GM19438 (cell line): ENCODE data around the gene SAMD13.

Source experiments
- ATAC-seq: cut with Tn5 transposase; IDR thresholded peaks from one replicate; pipeline ENCODE4 v1.9.1; 2021; ENCODE audit warnings: low read depth; ENCODE audit not compliant: unreplicated experiment

SAMD13 gene

DNA sequence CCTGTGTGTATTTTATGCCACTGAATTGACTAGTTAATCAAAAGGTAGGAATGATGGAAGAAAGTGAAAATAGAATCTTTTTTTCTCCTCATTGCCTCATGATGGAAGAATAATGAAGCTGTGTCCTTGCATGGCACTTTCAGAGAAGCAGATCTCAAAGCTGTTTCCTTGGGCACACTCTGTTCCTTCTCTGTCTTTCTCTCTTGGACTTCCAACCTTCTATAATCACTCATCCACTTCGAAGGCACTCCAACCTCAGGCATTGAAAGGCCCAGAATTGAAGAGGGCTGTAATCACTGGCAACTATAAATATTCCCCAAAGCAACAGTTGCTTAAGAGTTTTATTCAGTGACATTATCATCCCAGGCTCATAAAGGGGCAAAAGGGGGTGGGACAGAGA lies 65.7 kb downstream of the SAMD13 start:
- ATAC-seq = no peak

DNA sequence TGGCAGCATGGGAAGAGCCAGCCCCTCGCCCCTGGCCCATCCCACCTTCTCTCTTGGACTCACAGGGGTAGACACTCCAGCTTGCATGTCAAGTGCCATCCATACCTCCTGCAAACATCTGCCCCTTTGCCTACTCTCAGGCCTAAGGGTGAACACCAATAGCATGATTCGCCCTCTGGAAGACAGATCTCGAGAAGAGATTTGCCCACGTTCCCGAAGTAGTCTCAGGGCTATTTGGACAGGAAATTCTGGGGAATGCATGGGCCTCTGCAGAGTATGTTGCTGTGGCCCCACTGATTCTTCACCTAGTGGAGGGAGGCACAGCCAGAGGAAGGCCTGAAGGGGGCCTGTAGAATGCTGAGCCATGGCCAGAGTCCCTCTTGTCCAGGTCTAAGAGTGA lies 66.9 kb downstream of the SAMD13 start:
- no peak for ATAC-seq

DNA sequence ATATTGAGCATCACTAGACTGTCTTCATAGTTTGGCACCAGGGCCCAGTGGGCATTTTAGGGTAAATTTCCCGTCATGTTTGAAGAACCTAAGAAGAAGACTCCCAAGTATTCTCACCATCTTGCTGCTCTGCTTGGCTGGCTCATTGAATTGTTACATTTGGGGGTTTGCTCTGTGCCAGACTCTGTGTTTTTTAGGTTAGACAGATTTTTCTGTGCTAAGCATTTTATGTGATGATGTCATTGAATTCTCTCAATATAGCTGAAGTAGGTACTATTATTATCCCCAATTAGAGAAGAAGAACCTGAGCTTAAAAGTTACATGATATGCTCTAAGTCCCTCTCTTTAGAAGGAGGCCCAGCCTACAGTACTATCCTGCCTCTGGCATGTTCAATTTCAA lies 68.8 kb downstream of the SAMD13 start:
- ATAC-seq = no peak

DNA sequence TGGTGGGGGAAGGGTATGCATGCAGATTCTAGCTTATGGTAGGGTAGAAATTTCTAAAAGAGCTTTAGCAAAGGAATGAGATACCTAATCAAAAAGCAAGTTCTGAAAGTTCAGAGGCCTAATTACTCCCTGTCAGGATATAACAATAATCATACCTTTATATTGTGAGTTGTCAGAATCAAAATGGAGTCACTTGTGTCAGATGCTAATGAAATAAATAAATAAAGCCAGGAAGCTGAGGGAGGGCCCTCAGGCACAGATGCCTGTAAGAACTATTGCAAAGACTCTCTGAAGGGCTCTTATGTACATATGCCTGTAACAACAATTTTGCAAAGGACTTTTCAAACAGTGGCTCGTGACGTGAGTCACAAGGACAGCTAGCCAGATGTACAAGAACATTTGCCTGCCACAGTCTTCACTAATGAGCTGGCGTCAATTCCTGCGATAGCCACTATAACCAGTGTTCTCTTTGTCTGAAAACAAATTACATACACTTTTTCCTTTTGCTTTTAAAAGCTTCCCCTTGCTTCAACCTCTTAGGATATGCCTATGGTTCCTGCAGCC lies 69.4 kb downstream of the SAMD13 start:
- ATAC-seq = no peak

DNA sequence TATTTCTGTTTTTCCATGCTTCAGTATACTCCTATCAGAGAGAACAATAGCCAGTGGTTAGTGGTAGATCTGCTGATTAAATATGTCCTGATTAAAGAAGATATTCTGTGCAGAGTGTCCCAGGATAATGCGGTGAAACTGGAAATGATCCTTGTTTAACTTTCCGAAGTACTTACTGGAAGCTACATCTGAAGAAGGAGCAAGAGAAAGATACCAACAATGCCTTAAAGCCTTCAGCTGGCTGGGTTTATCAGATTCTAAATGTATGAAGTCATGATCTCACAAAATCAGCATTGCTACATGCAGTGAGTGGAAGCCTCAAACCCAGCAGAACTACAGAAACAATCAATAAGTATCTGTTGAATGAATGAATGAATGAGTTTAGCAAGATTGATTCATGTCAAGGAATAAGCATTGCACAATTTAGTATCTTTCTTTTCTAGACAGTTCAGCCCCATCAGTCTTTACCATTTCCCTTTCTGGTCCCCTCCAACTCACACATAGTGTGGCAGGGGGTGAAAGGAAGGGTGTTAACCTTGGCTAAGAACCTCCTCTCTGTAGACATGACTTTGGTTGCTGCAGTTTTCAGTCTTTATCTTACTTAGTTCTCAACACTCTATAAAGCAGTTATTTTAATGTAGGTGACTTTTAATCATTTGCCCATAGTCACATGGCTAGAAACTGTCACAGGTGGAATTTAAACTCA lies 72.1 kb downstream of the SAMD13 start:
- no peak for ATAC-seq

DNA sequence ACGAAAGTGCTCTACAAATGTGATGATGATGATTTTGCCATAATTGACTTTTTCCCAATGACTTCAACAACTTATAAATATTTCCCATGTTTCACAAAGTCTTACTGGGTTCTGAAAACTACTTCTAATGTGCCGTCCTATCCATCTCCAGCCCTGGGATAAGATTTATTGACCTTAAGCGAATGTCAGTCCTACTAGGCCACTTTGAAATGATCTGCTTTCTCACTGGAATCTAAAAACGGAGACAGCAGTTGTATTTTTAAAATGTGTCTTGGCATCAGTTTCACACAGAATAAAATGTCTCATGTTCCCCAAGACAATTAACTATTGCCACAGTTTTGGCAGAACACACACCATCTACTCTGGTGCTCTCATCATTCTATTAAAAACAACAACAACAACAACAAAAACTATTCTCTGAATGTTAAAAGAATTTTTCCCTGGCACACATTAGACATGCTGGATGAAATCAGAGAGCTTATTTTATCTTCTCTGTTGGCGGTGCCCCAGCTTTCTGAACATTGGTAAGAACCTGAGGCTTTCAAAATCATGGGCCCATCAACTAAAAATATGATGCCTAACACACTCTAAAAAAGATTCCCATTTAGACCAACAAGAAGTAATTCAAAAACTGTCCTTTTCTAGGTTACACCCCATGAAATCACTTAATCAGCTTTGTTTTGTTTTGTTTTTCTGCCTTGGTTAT lies 73.6 kb downstream of the SAMD13 start:
- ATAC-seq = no peak

DNA sequence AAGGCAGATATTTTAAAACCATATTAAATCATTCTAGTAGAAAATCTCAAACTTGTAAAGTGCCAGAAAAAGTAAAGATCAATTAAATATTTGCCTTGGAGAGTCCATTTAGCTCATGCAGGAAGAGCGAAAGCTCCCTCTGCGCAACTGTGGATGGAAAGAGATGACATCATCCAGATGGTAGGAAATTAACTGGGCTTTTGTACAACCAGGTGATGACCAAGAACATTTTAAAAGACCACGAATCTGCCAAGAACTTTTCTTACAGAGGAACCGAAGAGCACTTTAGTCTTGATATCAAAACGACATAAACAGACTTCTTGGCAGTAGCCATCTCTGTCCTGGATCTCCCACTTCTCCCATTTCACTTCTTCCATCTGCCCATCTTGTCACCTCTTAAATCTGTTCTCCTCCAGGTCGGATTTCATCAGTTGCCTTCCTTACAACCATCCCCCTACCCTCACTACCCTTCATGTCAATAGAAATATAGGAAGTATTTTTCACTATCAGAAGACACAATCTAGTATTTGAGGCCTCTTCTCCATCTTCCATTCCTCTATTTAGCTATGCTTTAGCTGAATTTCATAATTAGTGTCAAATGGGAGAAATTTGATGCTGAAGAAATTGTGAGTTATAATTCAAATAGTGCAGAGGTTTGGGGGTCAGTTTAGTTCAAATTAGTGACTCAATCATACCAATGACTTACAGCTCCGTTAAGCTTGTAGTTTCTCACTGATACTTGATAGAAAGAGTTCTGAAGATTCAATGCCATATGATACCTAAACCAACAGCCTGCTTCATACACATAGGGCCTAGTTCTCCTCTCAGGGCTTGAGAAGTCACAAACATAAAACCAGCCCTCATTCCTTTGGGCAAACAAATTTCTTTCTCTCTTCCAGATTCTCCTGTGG lies 74.7 kb downstream of the SAMD13 start:
- ATAC-seq = no peak

DNA sequence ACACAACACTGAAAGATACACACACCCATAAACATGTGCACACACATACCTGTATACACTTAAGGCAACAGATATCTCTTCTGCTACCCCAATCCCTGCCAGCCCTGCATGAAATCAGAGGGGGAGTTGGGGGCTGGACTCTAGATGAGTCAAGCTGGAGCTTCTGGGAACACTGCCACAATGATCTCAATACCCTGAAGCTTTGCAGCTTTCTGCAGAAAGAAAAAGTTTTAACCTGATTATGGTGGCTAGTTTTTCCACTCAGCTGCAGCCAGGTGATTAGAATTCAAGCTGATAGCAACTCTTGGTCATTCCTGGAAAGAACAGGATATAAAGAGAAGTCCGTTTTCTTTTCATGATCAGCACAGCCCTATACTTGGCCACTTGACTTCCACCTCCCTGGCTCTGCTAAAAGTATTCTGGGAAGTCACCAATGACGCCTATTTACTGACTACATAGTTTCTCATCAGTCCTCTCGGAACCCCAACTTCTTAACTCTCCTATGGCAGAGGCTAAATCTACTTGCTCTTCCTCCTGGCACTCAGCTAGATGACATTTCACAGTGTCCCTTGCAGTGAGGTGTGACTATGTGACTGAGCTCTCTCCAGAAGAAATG lies 76.1 kb downstream of the SAMD13 start:
- no peak for ATAC-seq

DNA sequence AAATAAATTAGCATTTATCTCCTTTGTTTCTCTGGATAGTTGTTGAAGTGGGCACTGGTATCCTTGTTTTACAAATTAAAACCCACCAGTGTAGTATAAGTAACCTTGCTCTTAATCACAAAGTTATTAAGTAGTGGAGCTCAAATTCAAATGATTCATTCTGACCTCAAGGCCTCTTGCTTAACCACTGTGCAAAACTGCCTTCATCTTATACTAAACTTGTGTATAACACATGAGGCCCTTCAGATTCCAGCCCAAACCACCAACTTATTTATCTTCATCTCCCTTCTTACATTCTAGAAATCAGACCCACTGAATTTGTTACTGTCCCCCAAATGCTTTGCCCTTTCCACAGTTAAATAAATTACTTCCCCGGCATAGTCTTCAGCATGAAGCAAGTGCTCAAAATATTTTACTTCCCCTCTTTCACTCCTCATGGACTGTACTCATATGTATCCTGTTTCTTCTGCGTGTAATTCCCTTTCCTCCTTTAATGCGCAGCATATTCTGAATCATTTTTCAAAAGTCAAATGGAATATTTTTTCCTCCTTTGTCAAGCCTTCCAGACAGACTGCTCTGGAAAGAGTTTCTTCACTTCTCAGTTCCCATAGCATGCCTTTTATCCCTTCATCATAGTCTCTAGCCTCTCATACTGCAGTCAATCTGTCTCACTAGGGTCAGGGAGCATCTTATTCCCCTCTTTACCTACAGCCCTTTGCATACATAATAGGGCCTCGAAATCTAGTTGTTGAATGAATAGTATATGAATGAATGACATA lies 77.8 kb downstream of the SAMD13 start:
- no peak for ATAC-seq

DNA sequence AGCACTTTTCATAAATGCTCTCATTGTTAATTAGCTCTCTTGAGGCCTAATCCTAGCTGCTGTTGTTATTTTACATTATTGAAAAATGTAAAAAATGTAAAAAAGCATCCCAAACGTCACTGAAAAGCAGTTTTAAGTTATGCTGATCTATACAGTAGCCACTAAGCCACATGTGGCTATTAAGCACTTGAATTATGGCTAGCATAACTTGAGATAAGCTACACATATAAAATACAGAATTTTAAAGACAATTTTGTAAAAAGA lies 78.3 kb downstream of the SAMD13 start:
- ATAC-seq = no peak

DNA sequence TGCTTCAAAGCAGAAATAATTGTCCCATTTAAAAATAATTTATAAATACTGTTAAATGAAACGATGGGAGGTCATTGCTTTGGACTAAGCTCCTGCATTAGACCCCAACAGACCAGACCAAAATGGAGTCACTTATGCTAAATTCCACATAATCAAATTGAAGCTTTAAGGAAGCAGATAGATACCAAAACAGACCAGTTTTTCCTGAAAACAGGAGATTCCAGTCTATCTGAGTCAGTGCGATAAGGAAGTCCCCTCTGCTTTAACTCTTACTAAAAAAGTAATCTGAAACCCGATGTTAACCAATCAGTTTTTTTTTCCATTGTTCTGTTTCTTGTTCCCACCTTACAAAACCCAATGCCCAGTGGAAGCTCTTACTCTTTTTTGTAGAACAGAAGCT lies 80.6 kb downstream of the SAMD13 start:
- no peak for ATAC-seq

DNA sequence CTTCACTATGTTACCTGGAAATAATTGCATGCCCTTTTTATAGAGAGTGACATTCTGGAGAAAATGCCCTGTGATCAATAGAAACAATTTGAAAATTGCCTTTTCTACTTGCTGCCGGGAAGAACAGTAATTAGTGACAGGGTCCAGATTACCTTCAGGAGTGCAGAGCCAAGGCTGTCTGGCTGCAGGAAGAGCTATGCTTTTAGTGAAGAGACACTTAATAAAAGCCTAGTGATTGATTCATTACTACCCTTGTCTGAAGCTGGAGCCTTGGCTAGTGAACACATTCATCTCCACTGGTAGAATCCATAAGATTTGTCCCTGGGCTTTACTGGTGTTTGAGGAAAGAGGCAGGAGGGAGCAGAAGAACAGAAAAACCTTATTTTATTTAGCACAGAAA lies 83.8 kb downstream of the SAMD13 start:
- no peak for ATAC-seq

DNA sequence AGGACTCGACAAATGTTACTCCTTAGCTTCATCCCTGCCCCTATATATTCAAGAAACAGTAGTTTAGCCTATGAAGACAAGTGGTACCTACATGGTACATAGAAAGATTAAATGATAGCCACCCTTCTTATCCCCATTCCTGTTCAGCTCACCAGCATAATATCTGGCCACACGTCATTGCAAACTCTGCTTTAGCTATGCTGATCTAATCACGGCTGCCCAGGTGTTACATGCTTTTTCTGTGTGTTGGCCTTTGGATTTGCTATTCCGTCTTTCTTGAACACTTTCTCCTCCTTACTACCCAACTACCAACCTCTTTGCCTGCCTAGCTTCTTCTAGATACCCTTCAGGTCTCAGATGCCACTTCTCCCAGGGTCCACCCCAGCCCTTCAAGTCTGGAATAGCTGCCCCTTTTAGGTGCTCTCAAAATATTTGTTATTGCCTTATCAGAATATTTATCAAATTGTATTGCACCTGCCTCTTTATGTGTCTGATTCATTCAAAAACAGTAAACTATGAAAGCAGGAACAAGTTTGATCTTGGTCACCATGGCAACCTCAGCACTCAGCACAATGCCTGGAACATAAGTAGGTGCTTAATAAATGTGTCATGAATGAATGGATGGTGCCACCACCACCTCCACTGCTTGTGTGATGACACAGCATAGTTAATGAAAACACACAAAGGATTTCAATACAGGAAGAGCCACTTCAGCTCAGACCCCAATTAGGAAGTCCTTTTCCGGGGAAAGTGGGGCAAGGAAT lies 85.4 kb downstream of the SAMD13 start:
- ATAC-seq = no peak

DNA sequence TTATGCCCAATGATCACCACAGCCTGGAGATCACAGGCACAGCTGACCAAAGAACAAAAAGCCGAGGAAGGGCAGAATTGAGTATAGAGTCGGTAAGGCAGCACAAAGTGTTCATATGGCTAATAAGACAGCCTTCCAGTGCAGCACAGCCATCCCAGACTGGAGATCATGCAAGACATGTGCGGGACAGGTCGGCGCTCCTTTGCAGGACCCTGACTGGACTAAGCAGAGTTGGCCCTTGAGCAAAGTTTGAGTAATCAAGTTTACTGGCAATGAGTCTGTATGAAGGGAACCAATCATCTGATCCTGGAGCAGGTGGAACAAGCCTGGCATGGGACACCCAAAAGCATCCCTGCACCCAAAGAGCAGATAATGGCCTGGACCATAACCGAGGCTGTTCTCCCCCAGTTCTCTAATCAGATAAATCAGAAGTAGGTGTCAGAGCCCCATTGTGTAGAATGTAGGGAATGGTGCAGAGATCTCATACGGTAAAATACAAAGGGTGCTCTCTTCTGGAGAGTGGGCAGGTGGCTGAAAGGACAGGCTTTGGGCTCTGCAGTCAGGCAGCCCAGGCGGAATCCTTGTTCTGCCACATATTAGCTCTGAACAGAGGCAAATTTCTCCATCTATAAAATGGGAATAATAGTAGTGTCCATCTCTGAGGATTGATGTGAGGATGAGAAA lies 86.1 kb downstream of the SAMD13 start:
- ATAC-seq = no peak

DNA sequence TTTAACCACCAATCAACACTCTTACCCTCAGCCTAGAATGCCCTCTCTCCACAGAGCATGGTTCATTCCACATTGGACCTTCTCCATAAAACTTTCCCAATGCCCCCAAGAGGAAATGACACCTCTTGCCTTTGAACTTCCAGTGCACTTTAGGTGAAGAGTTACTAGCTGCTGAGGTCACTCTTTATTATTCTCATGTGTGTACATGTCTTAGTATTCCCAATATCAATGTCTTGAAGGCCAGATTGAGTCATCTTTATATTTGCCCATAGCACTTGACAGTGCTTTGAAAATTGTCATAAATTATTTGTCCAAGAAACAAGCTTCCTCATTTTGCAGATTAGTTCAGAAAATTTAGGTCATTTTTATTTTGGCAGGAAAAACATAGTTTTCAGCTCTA lies 88.7 kb downstream of the SAMD13 start:
- no peak for ATAC-seq

DNA sequence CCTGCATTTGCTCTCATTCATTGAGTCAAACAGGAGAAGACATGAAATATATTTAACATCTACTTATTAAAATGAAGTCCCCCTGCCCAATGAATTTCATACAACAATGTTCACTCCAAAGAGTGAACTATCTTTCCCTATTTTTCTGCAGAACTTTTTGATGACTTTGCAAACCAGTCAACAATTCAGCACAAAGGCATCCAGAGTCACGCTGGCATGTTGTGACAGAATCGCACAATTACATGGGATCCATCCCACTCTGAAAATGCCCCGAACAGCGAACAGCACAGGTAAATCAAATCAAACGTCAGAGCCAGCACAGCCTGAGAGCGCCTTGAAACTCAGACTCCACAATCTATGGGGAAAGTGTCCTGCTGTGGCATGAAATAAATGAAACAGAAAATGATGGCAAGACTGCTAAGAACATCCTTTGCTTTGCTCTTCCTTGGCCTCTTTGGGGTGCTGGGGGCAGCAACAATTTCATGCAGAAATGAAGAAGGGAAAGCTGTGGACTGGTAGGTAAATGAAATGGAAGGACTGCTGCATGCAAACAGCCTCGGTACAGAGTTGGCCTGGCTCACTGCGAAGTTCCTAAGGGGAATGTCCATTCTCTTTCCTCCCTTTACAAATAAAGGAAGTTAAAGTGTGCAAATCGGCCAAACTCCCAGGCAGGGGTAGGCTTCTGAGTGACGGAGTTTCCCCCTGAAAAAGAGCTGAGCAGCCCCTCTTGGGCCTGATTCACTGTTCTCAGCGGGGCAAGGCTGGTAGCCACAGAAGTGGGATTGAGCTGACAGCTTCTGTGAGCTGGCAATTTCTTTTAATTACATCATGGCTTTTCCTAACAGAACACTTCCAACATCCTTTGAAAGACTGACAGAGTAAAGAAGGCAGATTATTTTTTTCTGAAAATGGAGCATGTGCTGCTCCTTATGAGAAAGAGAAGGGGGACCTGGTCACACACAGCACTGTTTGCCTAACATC lies 97.0 kb downstream of the SAMD13 start, which contains the start of gene DNASE2B:
Gene DNASE2B, plus strand, starts transcription at position 310 of the 981 bp plus-strand sequence. Its CDS starts 81 bp downstream, at position 391.
- ATAC-seq = no peak
